Ishikawa (cell line): ENCODE results near the gene GLOD4.

Source experiments
- CEBPB ChIP-seq: IDR thresholded peaks from 2 replicates; pipeline ENCODE4 v1.6.1; 2012
- CREB1 ChIP-seq: IDR thresholded peaks from 2 replicates; pipeline ENCODE4 v1.6.1; 2012; ENCODE audit warnings: low read depth
- EGR1 ChIP-seq: IDR thresholded peaks from 2 replicates; pipeline ENCODE4 v1.6.1; 2012
- EP300 ChIP-seq: IDR thresholded peaks from 2 replicates; pipeline ENCODE4 v1.6.1; 2012; ENCODE audit warnings: borderline replicate concordance
- FOXM1 ChIP-seq: IDR thresholded peaks from 2 replicates; pipeline ENCODE4 v1.6.1; 2012; ENCODE audit warnings: low read depth, borderline replicate concordance
- NFIC ChIP-seq: IDR thresholded peaks from 2 replicates; pipeline ENCODE4 v1.6.1; 2012
- RAD21 ChIP-seq: IDR thresholded peaks from 2 replicates; pipeline ENCODE4 v1.6.1; 2012; ENCODE audit warnings: low read depth
- TAF1 ChIP-seq: IDR thresholded peaks from 2 replicates; pipeline ENCODE4 v1.6.1; 2012; ENCODE audit warnings: low read depth, mild to moderate bottlenecking
- TCF12 ChIP-seq: IDR thresholded peaks from 2 replicates; pipeline ENCODE4 v1.6.1; 2012; ENCODE audit warnings: low read depth
- TEAD4 ChIP-seq: IDR thresholded peaks from 2 replicates; pipeline ENCODE4 v1.6.1; 2012
- USF1 ChIP-seq: IDR thresholded peaks from 2 replicates; pipeline ENCODE4 v1.6.1; 2012
- YY1 ChIP-seq: IDR thresholded peaks from 2 replicates; pipeline ENCODE4 v1.6.1; 2012; ENCODE audit warnings: low read depth
- ZBTB7A ChIP-seq: IDR thresholded peaks from 2 replicates; pipeline ENCODE4 v1.6.1; 2012; ENCODE audit warnings: low read depth
- TF ChIP-seq, protein P1 (sequence below): IDR thresholded peaks from 2 replicates; pipeline ENCODE4 v1.6.1; 2012; ENCODE audit warnings: low read depth, mild to moderate bottlenecking
- TF ChIP-seq, protein P2 (sequence below): IDR thresholded peaks from 2 replicates; pipeline ENCODE4 v1.6.1; 2012

Gene GLOD4

DNA sequence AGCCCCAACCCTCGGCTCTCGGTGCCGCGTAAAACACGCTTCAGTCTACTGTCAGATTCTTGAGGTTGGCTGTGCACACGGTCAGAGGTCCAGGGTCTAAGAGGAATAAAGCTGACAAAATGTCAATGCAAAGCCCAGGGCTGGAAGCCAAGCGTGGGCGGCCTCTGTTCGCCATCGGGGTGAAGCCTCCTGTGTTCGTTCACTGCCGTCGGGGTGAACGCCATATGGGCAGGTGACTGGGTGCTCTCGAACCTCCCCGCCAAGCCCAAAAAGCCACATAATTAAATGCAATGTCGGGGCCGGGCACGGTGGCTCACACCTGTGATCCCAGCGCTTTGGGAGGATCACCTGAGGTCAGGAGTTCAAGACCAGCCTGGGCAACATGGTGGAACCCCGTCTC, 44.7 kb upstream of the GLOD4 start:
- no peak for TF ChIP-seq NFIC
- no peak for TF ChIP-seq FOXM1
- TF ChIP-seq CREB1, result no peak
- TF ChIP-seq YY1, result no peak
- TF ChIP-seq CEBPB, result no peak
- no peak for TF ChIP-seq EGR1
- no peak for TF ChIP-seq TCF12
- TF ChIP-seq TAF1, result no peak
- no peak for TF ChIP-seq EP300
- TF ChIP-seq, protein P1, sequence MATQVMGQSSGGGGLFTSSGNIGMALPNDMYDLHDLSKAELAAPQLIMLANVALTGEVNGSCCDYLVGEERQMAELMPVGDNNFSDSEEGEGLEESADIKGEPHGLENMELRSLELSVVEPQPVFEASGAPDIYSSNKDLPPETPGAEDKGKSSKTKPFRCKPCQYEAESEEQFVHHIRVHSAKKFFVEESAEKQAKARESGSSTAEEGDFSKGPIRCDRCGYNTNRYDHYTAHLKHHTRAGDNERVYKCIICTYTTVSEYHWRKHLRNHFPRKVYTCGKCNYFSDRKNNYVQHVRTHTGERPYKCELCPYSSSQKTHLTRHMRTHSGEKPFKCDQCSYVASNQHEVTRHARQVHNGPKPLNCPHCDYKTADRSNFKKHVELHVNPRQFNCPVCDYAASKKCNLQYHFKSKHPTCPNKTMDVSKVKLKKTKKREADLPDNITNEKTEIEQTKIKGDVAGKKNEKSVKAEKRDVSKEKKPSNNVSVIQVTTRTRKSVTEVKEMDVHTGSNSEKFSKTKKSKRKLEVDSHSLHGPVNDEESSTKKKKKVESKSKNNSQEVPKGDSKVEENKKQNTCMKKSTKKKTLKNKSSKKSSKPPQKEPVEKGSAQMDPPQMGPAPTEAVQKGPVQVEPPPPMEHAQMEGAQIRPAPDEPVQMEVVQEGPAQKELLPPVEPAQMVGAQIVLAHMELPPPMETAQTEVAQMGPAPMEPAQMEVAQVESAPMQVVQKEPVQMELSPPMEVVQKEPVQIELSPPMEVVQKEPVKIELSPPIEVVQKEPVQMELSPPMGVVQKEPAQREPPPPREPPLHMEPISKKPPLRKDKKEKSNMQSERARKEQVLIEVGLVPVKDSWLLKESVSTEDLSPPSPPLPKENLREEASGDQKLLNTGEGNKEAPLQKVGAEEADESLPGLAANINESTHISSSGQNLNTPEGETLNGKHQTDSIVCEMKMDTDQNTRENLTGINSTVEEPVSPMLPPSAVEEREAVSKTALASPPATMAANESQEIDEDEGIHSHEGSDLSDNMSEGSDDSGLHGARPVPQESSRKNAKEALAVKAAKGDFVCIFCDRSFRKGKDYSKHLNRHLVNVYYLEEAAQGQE, result no peak
- TF ChIP-seq TEAD4, result no peak
- TF ChIP-seq, protein P2, sequence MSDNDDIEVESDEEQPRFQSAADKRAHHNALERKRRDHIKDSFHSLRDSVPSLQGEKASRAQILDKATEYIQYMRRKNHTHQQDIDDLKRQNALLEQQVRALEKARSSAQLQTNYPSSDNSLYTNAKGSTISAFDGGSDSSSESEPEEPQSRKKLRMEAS, result no peak

- TF ChIP-seq CREB1 (no peak), NFIC (no peak), TAF1 (no peak), FOXM1 (no peak), USF1 (no peak), EP300 (no peak), TCF12 (no peak), ZBTB7A (no peak), CEBPB (no peak), RAD21 (no peak), EGR1 (no peak)
- TF ChIP-seq, protein P1, result no peak
Observed at GRCh38 chr17:825216-825615, 43.1 kb upstream of the GLOD4 start.

DNA sequence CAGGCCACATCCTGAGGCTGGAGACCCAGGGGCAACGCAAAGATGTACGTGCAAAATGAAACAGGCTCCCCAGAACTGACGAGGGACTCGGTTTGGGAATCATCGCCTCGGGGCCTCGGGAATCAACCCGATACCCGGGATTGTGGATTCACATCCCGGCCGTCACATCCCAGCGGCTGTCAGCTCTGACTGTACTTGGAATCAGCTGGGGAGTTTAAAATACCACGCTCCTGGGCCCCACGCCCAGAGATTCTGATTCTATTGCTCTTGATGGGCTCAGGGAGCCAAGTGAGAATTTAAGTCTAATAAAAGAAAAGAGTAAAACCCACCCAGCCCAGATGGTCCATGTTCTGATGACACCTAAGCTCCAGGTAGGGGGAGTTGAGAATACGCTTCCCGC, 42.3 kb upstream of the GLOD4 start:
- TF ChIP-seq NFIC (no peak), EP300 (no peak), CEBPB (no peak), TAF1 (no peak), USF1 (no peak)
- TF ChIP-seq, protein P1, result no peak

- no peak for TF ChIP-seq USF1
- TF ChIP-seq RAD21, result no peak
- TF ChIP-seq, protein P2, result no peak
- TF ChIP-seq, protein P1, result no peak
- no peak for TF ChIP-seq EGR1
- no peak for TF ChIP-seq TEAD4
- TF ChIP-seq YY1, result no peak
- TF ChIP-seq TCF12, result no peak
- no peak for TF ChIP-seq EP300
- TF ChIP-seq CEBPB, result no peak
- no peak for TF ChIP-seq FOXM1
- no peak for TF ChIP-seq CREB1
- no peak for TF ChIP-seq ZBTB7A
- TF ChIP-seq NFIC, result no peak
- no peak for TF ChIP-seq TAF1
Observed at GRCh38 chr17:823501-823902, 41.4 kb upstream of the GLOD4 start.
